Kidney epithelial cell (primary cell): ENCODE data around the gene JARID2. TPM values are rescaled to one million over a fixed set of nuclear protein-coding genes. Genes with fewer than 3 reads are reported as not detected.

Experiments
- DNase-seq: peaks from one replicate; pipeline ENCODE4 v3.0.0-alpha.2; 2010; ENCODE audit warnings: low read depth
- H3K27me3 ChIP-seq: 2 replicates; pipeline ENCODE4 v1.6.0; 2011; ENCODE audit warnings: low read length; ENCODE audit not compliant: control insufficient read depth, insufficient read depth
- H3K36me3 ChIP-seq: 2 replicates; pipeline ENCODE4 v1.5.1; 2011; ENCODE audit warnings: low read length; ENCODE audit not compliant: control insufficient read depth, insufficient read depth
- H3K4me3 ChIP-seq: 2 replicates; pipeline ENCODE4 v1.5.1; 2011; ENCODE audit warnings: low read depth, mild to moderate bottlenecking, control low read depth, low read length
- total RNA-seq: library from RNA; depleted of rRNA; stranded (reverse); fragments of >200 nt; gene quantifications from 2 replicates; pipeline ENCODE4 v1.2.3, GENCODE V29; 2015
- TF ChIP-seq, protein P1 (sequence below): IDR thresholded peaks from 2 replicates; pipeline ENCODE4 v1.5.1; 2011; ENCODE audit warnings: mild to moderate bottlenecking, moderate library complexity, low read length, control low read depth, inconsistent platforms; ENCODE audit not compliant: insufficient read depth, poor library complexity, severe bottlenecking

JARID2 gene
- total RNA-seq, 1 donor from 2014 or later: 15.2 TPM

GRCh38 chr6:15426901-15427300 is 181.0 kb downstream of the JARID2 start:
- TF ChIP-seq, protein P1, sequence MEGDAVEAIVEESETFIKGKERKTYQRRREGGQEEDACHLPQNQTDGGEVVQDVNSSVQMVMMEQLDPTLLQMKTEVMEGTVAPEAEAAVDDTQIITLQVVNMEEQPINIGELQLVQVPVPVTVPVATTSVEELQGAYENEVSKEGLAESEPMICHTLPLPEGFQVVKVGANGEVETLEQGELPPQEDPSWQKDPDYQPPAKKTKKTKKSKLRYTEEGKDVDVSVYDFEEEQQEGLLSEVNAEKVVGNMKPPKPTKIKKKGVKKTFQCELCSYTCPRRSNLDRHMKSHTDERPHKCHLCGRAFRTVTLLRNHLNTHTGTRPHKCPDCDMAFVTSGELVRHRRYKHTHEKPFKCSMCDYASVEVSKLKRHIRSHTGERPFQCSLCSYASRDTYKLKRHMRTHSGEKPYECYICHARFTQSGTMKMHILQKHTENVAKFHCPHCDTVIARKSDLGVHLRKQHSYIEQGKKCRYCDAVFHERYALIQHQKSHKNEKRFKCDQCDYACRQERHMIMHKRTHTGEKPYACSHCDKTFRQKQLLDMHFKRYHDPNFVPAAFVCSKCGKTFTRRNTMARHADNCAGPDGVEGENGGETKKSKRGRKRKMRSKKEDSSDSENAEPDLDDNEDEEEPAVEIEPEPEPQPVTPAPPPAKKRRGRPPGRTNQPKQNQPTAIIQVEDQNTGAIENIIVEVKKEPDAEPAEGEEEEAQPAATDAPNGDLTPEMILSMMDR: no peak

DNA sequence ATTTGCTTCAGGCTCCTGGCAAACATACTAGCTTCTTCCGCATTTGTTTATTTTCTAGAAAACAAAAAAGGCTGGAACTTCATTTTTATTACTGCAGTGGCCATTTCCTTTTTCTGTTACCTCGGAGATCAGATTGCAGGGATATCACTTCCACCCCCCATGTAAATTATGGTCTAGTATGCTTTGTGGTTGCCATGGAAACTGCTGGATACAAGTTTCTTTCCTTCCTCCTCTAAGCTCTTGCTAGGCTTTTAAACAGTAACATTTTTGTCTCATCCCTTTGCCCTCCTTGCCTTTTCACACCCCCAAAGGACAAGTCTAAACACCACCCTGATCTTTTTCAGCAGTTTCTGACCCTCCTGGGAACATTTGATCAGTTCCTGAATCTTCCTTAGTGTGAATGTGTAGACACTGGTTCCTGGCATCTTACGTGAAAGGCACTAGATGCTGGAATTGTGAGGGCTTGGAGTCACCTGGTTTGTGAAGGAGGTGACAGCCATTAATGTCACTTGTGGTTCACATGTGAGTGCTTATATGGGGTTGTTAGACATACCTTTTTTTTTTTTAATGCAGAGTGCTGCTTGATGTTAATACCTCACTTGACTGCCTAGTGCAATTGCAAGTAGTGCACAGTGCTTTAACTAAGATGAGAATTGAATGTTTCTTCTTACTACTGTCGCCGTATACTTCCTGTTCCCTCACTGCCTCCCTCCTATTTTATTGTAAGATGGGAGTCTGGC is 181.6 kb downstream of the JARID2 start:
- H3K36me3 ChIP-seq: no peaks in the 10 kb centered on the region
- no peaks in the 10 kb centered on the region for H3K27me3 ChIP-seq
- H3K4me3 ChIP-seq: no peak overlapping the region
- TF ChIP-seq, protein P1: no peak
- DNase-seq: no peak

More at GRCh38 chr6:15426901-15427300, 181.0 kb downstream of the JARID2 start:
- DNase-seq: no peak
- Histone ChIP-seq H3K27me3 (no peaks in the 10 kb centered on the region), H3K36me3 (no peaks in the 10 kb centered on the region), H3K4me3 (no peak overlapping the region)

DNA sequence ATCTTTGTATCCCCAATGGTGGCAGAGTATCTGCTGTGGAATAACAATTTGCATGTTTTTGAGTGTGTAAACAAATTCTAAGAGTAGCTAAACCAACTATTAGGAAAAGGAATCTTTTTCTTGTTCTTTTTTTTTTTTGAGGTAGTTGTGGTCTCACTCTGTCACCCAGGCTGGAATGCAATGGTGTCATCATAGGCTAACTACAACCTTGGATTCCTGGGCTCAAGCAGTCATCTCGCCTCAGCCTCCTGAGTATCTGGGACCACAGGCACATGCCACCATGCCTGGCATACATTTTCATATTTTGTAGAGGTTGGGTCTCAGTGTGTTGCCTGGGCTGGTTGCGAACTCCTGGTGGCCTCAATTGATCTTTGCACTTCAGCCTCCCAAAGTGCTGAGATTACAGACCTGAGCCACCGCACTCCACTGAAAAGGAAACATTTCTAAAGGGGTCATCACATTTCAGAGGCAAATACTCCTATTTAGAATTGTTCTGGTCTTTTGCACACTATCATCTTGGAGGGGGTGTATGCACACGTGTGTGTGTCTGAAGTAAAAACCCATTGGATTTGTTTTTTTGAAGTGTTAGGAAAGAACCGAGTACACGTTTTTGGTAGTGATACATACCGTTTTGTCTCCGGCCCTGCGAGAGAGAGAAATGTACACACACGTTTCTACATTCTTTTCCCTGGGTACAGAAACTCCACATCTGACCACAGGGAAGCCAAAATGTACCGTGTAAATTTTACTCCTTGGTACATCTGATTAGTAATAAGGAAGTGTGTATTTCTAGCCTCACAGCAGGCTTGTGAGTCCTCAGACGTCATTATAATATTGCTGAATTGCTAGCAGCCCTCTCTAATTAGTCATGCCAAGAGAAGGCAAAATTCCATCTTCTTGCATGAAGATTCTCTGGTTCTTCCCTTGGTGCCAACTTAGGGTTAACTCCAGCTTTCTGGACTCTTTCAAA is 183.6 kb downstream of the JARID2 start:
- Histone ChIP-seq H3K27me3 (no peaks in the 10 kb centered on the region), H3K36me3 (no peaks in the 10 kb centered on the region), H3K4me3 (no peak overlapping the region)
- DNase-seq: no peak
- TF ChIP-seq, protein P1: no peak

DNA sequence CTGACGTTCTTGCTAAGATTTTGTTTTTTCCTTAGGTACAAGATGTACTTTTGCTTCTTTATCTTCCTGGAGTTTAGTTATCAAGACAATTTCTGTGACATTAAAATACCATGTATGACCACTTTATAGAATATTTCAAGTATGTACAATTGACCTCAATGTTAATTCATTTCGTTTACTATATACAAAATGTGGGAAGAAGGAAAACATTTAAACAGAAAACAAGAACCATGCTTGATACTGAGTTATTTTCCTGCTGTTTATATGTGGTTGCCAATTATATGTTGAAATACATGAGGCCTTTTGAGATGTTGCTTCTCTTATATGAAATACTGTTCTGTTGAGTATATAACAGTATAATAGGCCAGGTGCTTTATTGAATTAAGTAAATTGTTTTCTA is 184.3 kb downstream of the JARID2 start:
- no peak for DNase-seq
- Histone ChIP-seq H3K36me3 (no peaks in the 10 kb centered on the region), H3K27me3 (no peaks in the 10 kb centered on the region), H3K4me3 (no peak overlapping the region)
- TF ChIP-seq, protein P1: no peak

- TF ChIP-seq, protein P1: no peak
Observed at GRCh38 chr6:15430931-15431405, 185.1 kb downstream of the JARID2 start.

More at GRCh38 chr6:15430931-15431405, 185.1 kb downstream of the JARID2 start:
- no peak for DNase-seq
- Histone ChIP-seq H3K27me3 (no peaks in the 10 kb centered on the region), H3K36me3 (no peaks in the 10 kb centered on the region), H3K4me3 (no peak overlapping the region)
